ENCODE results near the gene SMU1. TPM values are rescaled to one million over a fixed set of nuclear protein-coding genes. Genes with fewer than 3 reads are reported as not detected.
"Not testable (repeated sequence)": the region's sequence is repeated elsewhere in the genome, so short reads cannot be mapped to it uniquely, and the experiment has no call there.

SMU1 gene
- total and polyA plus RNA-seq, 2 donors from 2014 or later: 12.8 to 22.0 TPM

GRCh38 chr9:33011831-33012230 is 64.6 kb downstream of the SMU1 start:
- Histone ChIP-seq H3K9ac (ENCODE audit: low read length in 3 of 3) (no peak overlapping the region), H3K4me1 (ENCODE audit: control insufficient read depth in 2 of 3, insufficient read depth in 2 of 3, low read depth in 1 of 3, low read length in 3 of 3) (no peaks in the 10 kb centered on the region), H3K4me3 (ENCODE audit: low read length in 3 of 3) (no peak overlapping the region), H3K36me3 (ENCODE audit: control insufficient read depth in 2 of 3, insufficient read depth in 3 of 3, low read length in 3 of 3) (no peaks in the 10 kb centered on the region), H3K9me3 (ENCODE audit: control insufficient read depth in 2 of 3, insufficient read depth in 1 of 3, low read length in 3 of 3) (no peaks in the 10 kb centered on the region), H3K27me3 (ENCODE audit: control insufficient read depth, insufficient read depth, low read length) (no peaks in the 10 kb centered on the region), H3K27ac (ENCODE audit: low read depth in 2 of 2, low read length in 2 of 2) (no peak overlapping the region)
- intact Hi-C loops (cut with DNase I): no loop called here
- TF ChIP-seq CTCF (IDR thresholded peaks at IDR 0.05; ENCODE audit: borderline replicate concordance, extremely low read depth, insufficient read depth): no peak
- FAIRE-seq: no peak
- no peak for DNase-seq

- intact Hi-C loops (cut with DNase I): no loop called here
- no peak for DNase-seq
- Histone ChIP-seq H3K27me3 (ENCODE audit: control insufficient read depth, insufficient read depth, low read length) (no peaks in the 10 kb centered on the region), H3K4me1 (ENCODE audit: control insufficient read depth in 2 of 3, insufficient read depth in 2 of 3, low read depth in 1 of 3, low read length in 3 of 3) (no peaks in the 10 kb centered on the region), H3K36me3 (ENCODE audit: control insufficient read depth in 2 of 3, insufficient read depth in 3 of 3, low read length in 3 of 3) (no peaks in the 10 kb centered on the region), H3K9me3 (ENCODE audit: control insufficient read depth in 2 of 3, insufficient read depth in 1 of 3, low read length in 3 of 3) (no peaks in the 10 kb centered on the region), H3K27ac (ENCODE audit: low read depth in 2 of 2, low read length in 2 of 2) (no peak overlapping the region), H3K4me3 (ENCODE audit: low read length in 3 of 3) (no peak overlapping the region), H3K9ac (ENCODE audit: low read length in 3 of 3) (no peak overlapping the region)
- no peak for TF ChIP-seq CTCF (IDR thresholded peaks at IDR 0.05; ENCODE audit: borderline replicate concordance, extremely low read depth, insufficient read depth)
- FAIRE-seq: no peak
Observed at GRCh38 chr9:33007755-33008154, 68.7 kb downstream of the SMU1 start.

GRCh38 chr9:33005335-33005734 is 71.1 kb downstream of the SMU1 start:
- FAIRE-seq; H3K36me3 ChIP-seq (ENCODE audit: control insufficient read depth in 2 of 3, insufficient read depth in 3 of 3, low read length in 3 of 3); H3K4me3 ChIP-seq (ENCODE audit: low read length in 3 of 3); H3K9me3 ChIP-seq (ENCODE audit: control insufficient read depth in 2 of 3, insufficient read depth in 1 of 3, low read length in 3 of 3); H3K27me3 ChIP-seq (ENCODE audit: control insufficient read depth, insufficient read depth, low read length); H3K27ac ChIP-seq (ENCODE audit: low read depth in 2 of 2, low read length in 2 of 2); intact Hi-C loops (cut with DNase I); H3K9ac ChIP-seq (ENCODE audit: low read length in 3 of 3); H3K4me1 ChIP-seq (ENCODE audit: control insufficient read depth in 2 of 3, insufficient read depth in 2 of 3, low read depth in 1 of 3, low read length in 3 of 3); DNase-seq: not testable (repeated sequence)

GRCh38 chr9:33000682-33001055 is 75.8 kb downstream of the SMU1 start:
- H3K36me3 ChIP-seq (ENCODE audit: control insufficient read depth in 2 of 3, insufficient read depth in 3 of 3, low read length in 3 of 3); H3K27me3 ChIP-seq (ENCODE audit: control insufficient read depth, insufficient read depth, low read length); H3K9me3 ChIP-seq (ENCODE audit: control insufficient read depth in 2 of 3, insufficient read depth in 1 of 3, low read length in 3 of 3); H3K4me1 ChIP-seq (ENCODE audit: control insufficient read depth in 2 of 3, insufficient read depth in 2 of 3, low read depth in 1 of 3, low read length in 3 of 3); FAIRE-seq; H3K27ac ChIP-seq (ENCODE audit: low read depth in 2 of 2, low read length in 2 of 2); intact Hi-C loops (cut with DNase I): not testable (repeated sequence)
- H3K4me3 ChIP-seq (ENCODE audit: low read length in 3 of 3): peak overlapping the region; percentile 98 to 99 (median 99)
- peak overlapping the region; percentile 90 to 99 (median 95) for H3K9ac ChIP-seq (ENCODE audit: low read length in 3 of 3)
- peak in 3 of 5 donors; percentile 28 to 52 (median 28) for DNase-seq

All from kidney (tissue), 14 donors.